Measurements from ENCODE around the gene SLC6A5. TPM values are rescaled to one million over a fixed set of nuclear protein-coding genes. Genes with fewer than 3 reads are reported as not detected.

SLC6A5 gene
- total RNA-seq, 4 donors from 2014 or later, result not detected

DNA sequence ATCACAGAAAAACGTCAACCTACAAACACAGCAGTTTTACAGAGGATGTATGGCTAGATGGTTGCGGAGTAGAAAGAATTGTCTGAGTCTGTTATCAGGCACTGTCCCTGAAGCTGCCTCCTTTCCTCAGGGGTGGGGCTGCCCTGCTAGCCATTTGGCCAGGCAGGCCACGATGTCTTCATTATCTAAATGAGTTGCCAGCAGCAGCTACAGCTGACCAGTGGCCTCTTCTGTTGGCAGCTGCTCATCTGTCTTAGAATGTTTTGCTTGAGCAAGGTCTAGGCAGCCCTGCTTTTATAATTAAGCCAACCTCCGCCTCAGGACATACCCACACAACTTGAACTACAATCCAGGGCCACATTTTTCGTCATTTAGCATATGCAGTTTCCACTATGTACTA, 17.5 kb downstream of the SLC6A5 start:
- H3K27me3 ChIP-seq, result peaks cover 0 to 26% of the 10 kb centered on the region in 2 donors
- H3K9me3 ChIP-seq, result no peaks in the 10 kb centered on the region
- no peaks in the 10 kb centered on the region for H3K36me3 ChIP-seq
- DNase-seq (ENCODE audit: low spot score in 2 of 2), result no peak
- WGBS, 2 donors, result 43 to 65% methylated on average over 5 of the region's 5 CpGs
- no peaks in the 10 kb centered on the region for H3K4me1 ChIP-seq
- H3K4me3 ChIP-seq, result no peak overlapping the region
- H3K27ac ChIP-seq, result no peak overlapping the region
- TF ChIP-seq, protein P1, sequence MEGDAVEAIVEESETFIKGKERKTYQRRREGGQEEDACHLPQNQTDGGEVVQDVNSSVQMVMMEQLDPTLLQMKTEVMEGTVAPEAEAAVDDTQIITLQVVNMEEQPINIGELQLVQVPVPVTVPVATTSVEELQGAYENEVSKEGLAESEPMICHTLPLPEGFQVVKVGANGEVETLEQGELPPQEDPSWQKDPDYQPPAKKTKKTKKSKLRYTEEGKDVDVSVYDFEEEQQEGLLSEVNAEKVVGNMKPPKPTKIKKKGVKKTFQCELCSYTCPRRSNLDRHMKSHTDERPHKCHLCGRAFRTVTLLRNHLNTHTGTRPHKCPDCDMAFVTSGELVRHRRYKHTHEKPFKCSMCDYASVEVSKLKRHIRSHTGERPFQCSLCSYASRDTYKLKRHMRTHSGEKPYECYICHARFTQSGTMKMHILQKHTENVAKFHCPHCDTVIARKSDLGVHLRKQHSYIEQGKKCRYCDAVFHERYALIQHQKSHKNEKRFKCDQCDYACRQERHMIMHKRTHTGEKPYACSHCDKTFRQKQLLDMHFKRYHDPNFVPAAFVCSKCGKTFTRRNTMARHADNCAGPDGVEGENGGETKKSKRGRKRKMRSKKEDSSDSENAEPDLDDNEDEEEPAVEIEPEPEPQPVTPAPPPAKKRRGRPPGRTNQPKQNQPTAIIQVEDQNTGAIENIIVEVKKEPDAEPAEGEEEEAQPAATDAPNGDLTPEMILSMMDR (IDR thresholded peaks at IDR 0.05), result no peak
- TF ChIP-seq EP300 (IDR thresholded peaks at IDR 0.05) (no peak), POLR2A (IDR thresholded peaks at IDR 0.05) (no peak)

DNA sequence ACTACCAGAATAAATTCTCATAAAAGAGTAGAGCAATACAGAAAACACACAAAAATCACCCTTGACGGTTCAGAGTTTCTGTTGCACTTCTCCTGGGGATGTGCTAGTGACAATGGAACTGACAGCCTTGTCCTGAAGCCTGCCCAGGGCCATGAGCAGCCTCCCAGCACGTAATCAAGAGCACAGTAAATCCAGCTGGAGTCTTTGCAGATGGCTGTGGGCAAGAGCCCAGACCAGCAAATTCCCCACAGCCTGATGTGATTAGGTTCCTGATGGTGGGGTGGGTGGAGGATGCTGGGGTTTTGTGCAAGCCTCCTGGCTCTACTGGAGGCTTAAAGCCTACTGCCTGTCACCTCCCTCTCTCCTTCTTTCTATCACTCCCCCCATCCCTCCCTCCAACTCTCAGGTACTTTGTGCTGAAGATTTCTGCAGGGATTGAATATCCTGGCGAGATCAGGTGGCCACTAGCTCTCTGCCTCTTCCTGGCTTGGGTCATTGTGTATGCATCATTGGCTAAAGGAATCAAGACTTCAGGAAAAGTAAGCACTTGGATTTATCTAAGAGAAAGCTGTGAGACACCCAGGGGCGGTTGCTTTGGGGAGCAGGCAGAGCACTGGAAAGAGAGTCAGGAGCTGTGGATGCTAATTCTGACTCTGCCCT, 18.1 kb downstream of the SLC6A5 start:
- H3K27ac ChIP-seq, result no peak overlapping the region
- no peaks in the 10 kb centered on the region for H3K36me3 ChIP-seq
- H3K9me3 ChIP-seq, result no peaks in the 10 kb centered on the region
- 33 to 49% methylated on average over 4 of the region's 4 CpGs for WGBS, 2 donors
- no peak overlapping the region for H3K4me3 ChIP-seq
- no peaks in the 10 kb centered on the region for H3K4me1 ChIP-seq
- peaks cover 0 to 22% of the 10 kb centered on the region in 2 donors for H3K27me3 ChIP-seq
- DNase-seq (ENCODE audit: low spot score in 2 of 2), result no peak
- TF ChIP-seq POLR2A (IDR thresholded peaks at IDR 0.05) (no peak), EP300 (IDR thresholded peaks at IDR 0.05) (no peak)
- TF ChIP-seq, protein P1 (IDR thresholded peaks at IDR 0.05), result no peak

DNA sequence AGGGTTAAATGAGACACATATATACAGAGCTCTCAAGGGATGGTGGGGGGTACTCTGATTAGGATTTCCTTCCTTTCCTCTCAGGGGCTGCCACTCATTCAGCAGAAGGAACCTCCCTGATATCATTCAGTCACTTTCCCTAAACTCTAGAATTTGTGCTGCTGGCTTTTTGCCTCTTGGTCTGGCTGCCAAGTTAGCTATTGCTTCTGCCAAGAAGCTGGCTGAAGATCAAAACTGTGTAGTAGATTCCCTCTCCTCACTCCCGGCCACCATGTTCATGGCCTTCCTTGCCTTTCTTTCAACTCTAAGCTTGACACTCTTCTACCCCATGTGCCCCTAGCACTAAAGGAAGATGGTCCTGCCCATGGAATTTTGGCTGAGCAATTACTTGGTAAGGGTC, 18.7 kb downstream of the SLC6A5 start:
- TF ChIP-seq EP300 (IDR thresholded peaks at IDR 0.05), result no peak
- TF ChIP-seq, protein P1 (IDR thresholded peaks at IDR 0.05), result no peak
- no peak for TF ChIP-seq POLR2A (IDR thresholded peaks at IDR 0.05)
- Histone ChIP-seq H3K36me3 (no peaks in the 10 kb centered on the region), H3K9me3 (no peaks in the 10 kb centered on the region), H3K27ac (no peak overlapping the region), H3K4me3 (no peak overlapping the region), H3K27me3 (peaks cover 0 to 22% of the 10 kb centered on the region in 2 donors), H3K4me1 (no peaks in the 10 kb centered on the region)
- 39 to 46% methylated on average over 1 of the region's 1 CpG for WGBS, 2 donors
- no peak for DNase-seq (ENCODE audit: low spot score in 2 of 2)

DNA sequence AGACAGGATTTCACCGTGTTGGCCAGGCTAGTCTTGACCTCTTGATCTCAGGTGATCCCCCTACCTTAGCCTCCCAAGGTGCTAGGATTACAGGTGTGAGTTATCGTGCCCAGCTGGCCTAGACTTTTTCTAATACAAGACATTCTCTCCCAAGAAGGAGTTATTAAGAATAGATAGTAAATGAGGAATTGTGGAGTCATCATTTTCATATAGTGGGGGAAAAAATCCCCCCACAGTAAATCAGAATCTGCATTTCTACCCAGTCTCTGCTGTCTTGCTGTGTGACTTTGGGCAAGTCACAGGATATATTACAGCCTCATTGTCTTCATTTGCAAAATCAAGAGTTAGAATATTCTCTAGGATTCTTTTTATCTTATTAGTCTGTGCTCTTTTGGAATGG, 21.6 kb downstream of the SLC6A5 start:
- H3K4me3 ChIP-seq, result no peak overlapping the region
- peaks cover 0 to 1% of the 10 kb centered on the region in 2 donors for H3K27me3 ChIP-seq
- 65 to 80% methylated on average over 2 of the region's 2 CpGs for WGBS, 2 donors
- TF ChIP-seq, protein P1 (IDR thresholded peaks at IDR 0.05), result no peak
- TF ChIP-seq EP300 (IDR thresholded peaks at IDR 0.05), result no peak
- no peak for TF ChIP-seq POLR2A (IDR thresholded peaks at IDR 0.05)
- no peaks in the 10 kb centered on the region for H3K9me3 ChIP-seq
- H3K4me1 ChIP-seq, result no peaks in the 10 kb centered on the region
- H3K27ac ChIP-seq, result no peak overlapping the region
- no peaks in the 10 kb centered on the region for H3K36me3 ChIP-seq
- DNase-seq (ENCODE audit: low spot score in 2 of 2), result no peak

DNA sequence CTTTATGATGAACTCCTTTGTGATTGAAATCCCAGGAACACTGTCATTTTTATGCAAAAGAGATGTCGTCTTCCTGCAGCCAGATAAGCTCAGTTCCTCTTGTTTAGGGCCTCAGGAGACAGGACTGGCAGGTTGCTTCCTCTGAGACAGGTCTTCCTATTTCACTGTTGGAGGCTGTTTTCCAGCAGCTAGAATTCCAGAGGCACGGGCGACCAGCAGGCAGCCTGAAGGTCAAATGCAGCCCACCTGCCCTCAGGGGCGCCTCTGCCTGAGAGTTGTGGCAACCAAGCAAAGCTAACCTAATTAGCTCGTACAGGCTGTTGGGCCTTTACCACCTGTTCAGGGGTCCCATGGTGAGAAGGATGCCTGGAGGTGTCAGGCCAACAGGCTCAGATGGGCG, 22.3 kb downstream of the SLC6A5 start:
- WGBS, 2 donors, result 14 to 26% methylated on average over 6 of the region's 6 CpGs

More for the DNA sequence above, 22.3 kb downstream of the SLC6A5 start:
- Histone ChIP-seq H3K27me3 (no peaks in the 10 kb centered on the region), H3K4me3 (no peak overlapping the region), H3K36me3 (no peaks in the 10 kb centered on the region), H3K9me3 (no peaks in the 10 kb centered on the region), H3K27ac (no peak overlapping the region), H3K4me1 (no peaks in the 10 kb centered on the region)
- DNase-seq (ENCODE audit: low spot score in 2 of 2), result no peak
- TF ChIP-seq EP300 (IDR thresholded peaks at IDR 0.05) (no peak), POLR2A (IDR thresholded peaks at IDR 0.05) (no peak)
- TF ChIP-seq, protein P1 (IDR thresholded peaks at IDR 0.05), result no peak

All from tibial nerve (tissue), 4 donors.